ENCODE data around the gene DST.

DST gene

DNA sequence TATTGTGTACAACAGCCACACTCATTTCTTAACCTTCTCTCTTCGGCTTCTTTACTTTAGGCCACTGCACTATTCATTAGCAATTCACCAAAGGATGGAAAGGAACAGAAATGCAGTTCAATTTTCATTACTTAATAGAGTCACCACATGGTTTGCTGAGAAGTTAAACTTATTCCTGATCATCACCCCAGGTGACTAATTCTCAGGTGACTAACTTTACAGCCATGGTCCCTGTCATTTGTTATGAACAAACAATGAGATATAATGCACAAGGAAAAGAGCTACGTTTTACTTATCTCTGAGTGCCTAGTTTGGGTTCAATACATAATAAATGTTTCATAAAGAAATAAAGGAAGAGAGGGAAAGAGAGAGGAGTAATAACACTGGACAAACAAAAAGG is 45.8 kb upstream of the DST start:
- Histone ChIP-seq H3K79me2 (ENCODE audit: control insufficient read depth, low read length) (no peaks in the 10 kb centered on the region), H3K4me1 (ENCODE audit: control insufficient read depth, low read length) (no peaks in the 10 kb centered on the region), H3K27me3 (ENCODE audit: control insufficient read depth, low read length) (no peaks in the 10 kb centered on the region), H3K4me3 (ENCODE audit: low read length) (no peak overlapping the region), H3K9me3 (ENCODE audit: control insufficient read depth, insufficient read depth, low read length) (no peaks in the 10 kb centered on the region), H3K4me2 (ENCODE audit: low read length) (no peak overlapping the region), H3K27ac (ENCODE audit: low read depth, low read length) (no peak overlapping the region), H3K36me3 (ENCODE audit: control insufficient read depth, low read length) (no peaks in the 10 kb centered on the region), H3F3A (ENCODE audit: control insufficient read depth, insufficient read depth) (no peaks in the 10 kb centered on the region), H4K20me1 (ENCODE audit: control insufficient read depth, insufficient read depth, low read depth, low read length) (no peaks in the 10 kb centered on the region), H3K9me2 (replicated peaks; ENCODE audit: control insufficient read depth, low read length) (no peaks in the 10 kb centered on the region)
- TF ChIP-seq CTCF (IDR thresholded peaks at IDR 0.05; ENCODE audit: low read depth, low read length, poor library complexity, severe bottlenecking) (no peak), EZH2phosphoT487 (IDR thresholded peaks at IDR 0.05; ENCODE audit: borderline replicate concordance, low read length) (no peak)

- Histone ChIP-seq H3K9me2 (replicated peaks; ENCODE audit: control insufficient read depth, low read length) (no peaks in the 10 kb centered on the region), H3K4me3 (ENCODE audit: low read length) (no peak overlapping the region), H3K4me2 (ENCODE audit: low read length) (no peak overlapping the region), H3K4me1 (ENCODE audit: control insufficient read depth, low read length) (no peaks in the 10 kb centered on the region), H3K36me3 (ENCODE audit: control insufficient read depth, low read length) (no peaks in the 10 kb centered on the region), H3K9me3 (ENCODE audit: control insufficient read depth, insufficient read depth, low read length) (no peaks in the 10 kb centered on the region), H3K27ac (ENCODE audit: low read depth, low read length) (no peak overlapping the region), H3K79me2 (ENCODE audit: control insufficient read depth, low read length) (no peaks in the 10 kb centered on the region), H4K20me1 (ENCODE audit: control insufficient read depth, insufficient read depth, low read depth, low read length) (no peaks in the 10 kb centered on the region), H3K27me3 (ENCODE audit: control insufficient read depth, low read length) (no peaks in the 10 kb centered on the region), H3F3A (ENCODE audit: control insufficient read depth, insufficient read depth) (no peaks in the 10 kb centered on the region)
- TF ChIP-seq EZH2phosphoT487 (IDR thresholded peaks at IDR 0.05; ENCODE audit: borderline replicate concordance, low read length) (no peak), CTCF (IDR thresholded peaks at IDR 0.05; ENCODE audit: low read depth, low read length, poor library complexity, severe bottlenecking) (no peak)
Measured at GRCh38 chr6:56687551-56687950, 44.9 kb upstream of the DST start.

DNA sequence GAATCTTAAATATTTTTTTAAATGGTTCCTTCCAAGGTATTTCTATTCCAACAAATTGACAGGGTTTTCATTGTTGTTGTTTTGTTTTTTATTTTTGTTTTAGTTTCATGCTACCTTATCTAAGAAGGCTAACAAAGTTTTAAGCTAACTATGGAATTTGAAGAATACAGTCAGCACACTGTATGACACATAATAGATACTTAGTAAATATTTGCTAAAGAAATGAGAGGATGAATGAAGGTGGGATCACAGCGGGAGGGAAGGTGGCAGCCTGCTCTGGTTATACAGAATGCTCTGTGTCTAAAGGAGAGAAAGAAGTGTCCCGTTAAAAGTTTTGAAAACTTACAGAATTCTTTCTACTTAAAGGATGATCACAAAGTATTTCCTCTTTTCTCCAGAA is 43.7 kb upstream of the DST start:
- Histone ChIP-seq H3K9me3 (ENCODE audit: control insufficient read depth, insufficient read depth, low read length) (no peaks in the 10 kb centered on the region), H3K79me2 (ENCODE audit: control insufficient read depth, low read length) (no peaks in the 10 kb centered on the region), H3K4me1 (ENCODE audit: control insufficient read depth, low read length) (no peaks in the 10 kb centered on the region), H3K27me3 (ENCODE audit: control insufficient read depth, low read length) (no peaks in the 10 kb centered on the region), H3K4me2 (ENCODE audit: low read length) (no peak overlapping the region), H3K36me3 (ENCODE audit: control insufficient read depth, low read length) (no peaks in the 10 kb centered on the region), H4K20me1 (ENCODE audit: control insufficient read depth, insufficient read depth, low read depth, low read length) (no peaks in the 10 kb centered on the region), H3F3A (ENCODE audit: control insufficient read depth, insufficient read depth) (no peaks in the 10 kb centered on the region), H3K27ac (ENCODE audit: low read depth, low read length) (no peak overlapping the region), H3K9me2 (replicated peaks; ENCODE audit: control insufficient read depth, low read length) (no peaks in the 10 kb centered on the region), H3K4me3 (ENCODE audit: low read length) (no peak overlapping the region)
- TF ChIP-seq EZH2phosphoT487 (IDR thresholded peaks at IDR 0.05; ENCODE audit: borderline replicate concordance, low read length) (no peak), CTCF (IDR thresholded peaks at IDR 0.05; ENCODE audit: low read depth, low read length, poor library complexity, severe bottlenecking) (no peak)

GRCh38 chr6:56685994-56686393 is 43.3 kb upstream of the DST start:
- H3K4me2 ChIP-seq (ENCODE audit: low read length): no peak overlapping the region
- no peaks in the 10 kb centered on the region for H3K79me2 ChIP-seq (ENCODE audit: control insufficient read depth, low read length)
- H3K27me3 ChIP-seq (ENCODE audit: control insufficient read depth, low read length): no peaks in the 10 kb centered on the region

More at GRCh38 chr6:56685994-56686393, 43.3 kb upstream of the DST start:
- H4K20me1 ChIP-seq (ENCODE audit: control insufficient read depth, insufficient read depth, low read depth, low read length): no peaks in the 10 kb centered on the region
- no peaks in the 10 kb centered on the region for H3K9me2 ChIP-seq (replicated peaks; ENCODE audit: control insufficient read depth, low read length)
- no peaks in the 10 kb centered on the region for H3F3A ChIP-seq (ENCODE audit: control insufficient read depth, insufficient read depth)
- no peaks in the 10 kb centered on the region for H3K4me1 ChIP-seq (ENCODE audit: control insufficient read depth, low read length)
- H3K27ac ChIP-seq (ENCODE audit: low read depth, low read length): no peak overlapping the region
- no peaks in the 10 kb centered on the region for H3K36me3 ChIP-seq (ENCODE audit: control insufficient read depth, low read length)
- H3K9me3 ChIP-seq (ENCODE audit: control insufficient read depth, insufficient read depth, low read length): no peaks in the 10 kb centered on the region
- TF ChIP-seq EZH2phosphoT487 (IDR thresholded peaks at IDR 0.05; ENCODE audit: borderline replicate concordance, low read length): no peak
- no peak for TF ChIP-seq CTCF (IDR thresholded peaks at IDR 0.05; ENCODE audit: low read depth, low read length, poor library complexity, severe bottlenecking)
- H3K4me3 ChIP-seq (ENCODE audit: low read length): no peak overlapping the region

All from DOHH2 (cell line).